Right ventricle myocardium inferior (tissue), 1 donor: Measurements from ENCODE around the gene C4B. TPM values are rescaled to one million over a fixed set of nuclear protein-coding genes. Genes with fewer than 3 reads are reported as not detected.

Source experiments
- ATAC-seq: fragments of 200-7000 bp; cut with Tn5 transposase; one replicate; pipeline ENCODE4 v1.9.1; 2020; ENCODE audit warnings: mild to moderate bottlenecking, moderate library complexity
- DNase-seq: peaks from one replicate; pipeline ENCODE4 v3.0.0; 2021; ENCODE audit errors: missing footprints
- intact Hi-C: fragments of 100-400 bp; cut with DNase I; formaldehyde crosslinking; loops from one replicate; pipeline ENCODE4 v1.11.0; 2022
- total RNA-seq: library from RNA; stranded (reverse); fragmentation: NEBNext Ultra II Directional; extraction: Animal tissue kit (Norgen Biotek cat#: 25700); gene quantifications from one replicate; pipeline ENCODE4 v1.2.1, GENCODE V29; 2021
- donor health status: DM: no; HTN: yes; CAD: no; lungs with severe emphysema.

The C4B gene
- total RNA-seq, 1 donor from 2014 or later, result 81.6 TPM

- no peak for ATAC-seq
- intact Hi-C loops, result loop anchor here (5.0 kb wide), 1 partner anchor 162 kb away; no protein-coding TSS in a partner anchor
- no peak for DNase-seq
Observed at GRCh38 chr6:32069460-32069859, 54.9 kb downstream of the C4B start.

- DNase-seq, result no peak
- ATAC-seq, result no peak
- intact Hi-C loops, result loop anchor here (5.0 kb wide), 1 partner anchor 163 kb away; no protein-coding TSS in a partner anchor
Observed at GRCh38 chr6:32069878-32070515, 55.4 kb downstream of the C4B start.

DNA sequence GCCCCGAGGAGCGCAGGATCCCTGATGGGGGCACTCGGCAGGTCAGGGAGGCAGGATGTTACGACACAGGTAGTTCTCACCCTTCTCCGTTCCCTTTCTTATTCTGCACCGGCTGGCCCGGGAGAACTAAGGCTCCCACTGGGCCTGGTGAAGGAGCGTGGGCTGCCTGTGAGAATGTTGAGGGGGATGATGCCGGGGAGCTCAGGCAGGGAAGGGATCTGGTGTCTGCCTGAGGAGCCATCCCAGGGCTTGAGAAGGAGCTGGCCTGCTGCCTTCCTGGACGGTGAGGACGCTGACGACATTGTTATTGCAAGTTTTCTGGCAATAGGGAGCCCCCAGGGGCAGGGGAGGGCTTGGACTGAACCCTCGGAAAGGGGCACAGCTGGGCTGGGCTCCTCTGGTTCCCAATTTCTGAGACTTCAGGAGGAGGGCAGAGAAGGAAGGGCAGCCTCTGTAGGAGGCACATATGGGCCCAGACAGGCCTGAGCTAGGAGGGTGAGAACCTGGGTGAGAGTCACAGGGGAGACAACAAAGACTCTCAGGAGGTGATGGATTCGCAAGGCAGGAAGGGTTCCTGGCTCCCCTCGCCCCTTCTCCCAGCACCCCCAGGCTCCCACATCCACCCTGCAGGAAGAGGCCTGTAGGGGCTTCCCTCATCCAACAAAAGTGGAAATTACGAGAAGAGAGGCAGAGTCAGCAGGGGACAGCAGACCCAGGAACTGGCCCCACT lies 56.4 kb downstream of the C4B start:
- ATAC-seq (peak; percentile 87), DNase-seq (peak; percentile 88)
- intact Hi-C loops, result no loop called here

GRCh38 chr6:32073101-32073500 lies 58.5 kb downstream of the C4B start:
- DNase-seq, result no peak
- no peak for ATAC-seq
- intact Hi-C loops, result no loop called here

- intact Hi-C loops, result no loop called here
- ATAC-seq, result no peak
- no peak for DNase-seq
Observed at GRCh38 chr6:32073613-32074012, 59.0 kb downstream of the C4B start.

GRCh38 chr6:32074996-32075532 lies 60.5 kb downstream of the C4B start:
- ATAC-seq, result no peak

GRCh38 chr6:32075781-32076180 lies 61.2 kb downstream of the C4B start:
- intact Hi-C loops, result no loop called here
- DNase-seq (no peak), ATAC-seq (no peak)

More at GRCh38 chr6:32074996-32075532, 60.5 kb downstream of the C4B start:
- intact Hi-C loops, result no loop called here
- DNase-seq, result no peak

- ATAC-seq, result peak; percentile 47
- intact Hi-C loops, result no loop called here
- DNase-seq, result no peak
Observed at GRCh38 chr6:32076321-32076809, 61.8 kb downstream of the C4B start.

DNA sequence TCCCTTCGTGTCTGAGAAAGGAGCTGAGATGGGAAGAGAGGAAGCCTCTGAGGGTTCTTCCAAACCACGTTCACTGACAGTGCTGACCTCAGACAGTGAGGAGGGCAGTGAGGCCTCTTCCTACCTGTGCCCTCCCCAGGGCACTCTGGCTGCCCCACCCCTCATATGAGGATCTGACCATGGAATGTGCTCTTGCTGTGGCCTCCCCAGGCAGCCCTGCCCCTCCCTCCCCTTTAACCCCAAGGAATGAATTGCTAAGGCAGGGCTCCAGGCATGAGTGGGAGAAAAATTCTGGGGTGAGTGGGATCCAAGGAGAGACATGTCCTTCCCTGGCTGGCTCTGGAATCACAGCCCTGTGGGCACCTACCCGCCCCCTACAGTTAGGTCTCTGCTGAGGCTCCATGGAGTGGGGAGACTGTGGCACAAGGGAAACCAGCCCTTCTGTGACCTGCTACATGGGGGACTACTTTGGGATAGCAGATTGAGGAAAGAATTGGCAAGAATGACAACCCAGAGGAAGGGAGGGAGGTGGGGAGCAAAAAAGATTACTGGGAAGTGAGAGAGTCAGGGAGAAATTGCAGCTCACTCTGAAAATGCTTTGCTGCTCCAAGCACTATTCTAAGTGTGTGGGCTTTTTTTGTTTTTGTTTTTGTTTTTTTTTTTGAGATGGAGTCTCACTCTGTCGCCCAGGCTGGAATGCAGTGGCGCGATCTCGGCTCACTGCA lies 65.1 kb downstream of the C4B start:
- intact Hi-C loops, result no loop called here
- DNase-seq, result no peak
- no peak for ATAC-seq

DNA sequence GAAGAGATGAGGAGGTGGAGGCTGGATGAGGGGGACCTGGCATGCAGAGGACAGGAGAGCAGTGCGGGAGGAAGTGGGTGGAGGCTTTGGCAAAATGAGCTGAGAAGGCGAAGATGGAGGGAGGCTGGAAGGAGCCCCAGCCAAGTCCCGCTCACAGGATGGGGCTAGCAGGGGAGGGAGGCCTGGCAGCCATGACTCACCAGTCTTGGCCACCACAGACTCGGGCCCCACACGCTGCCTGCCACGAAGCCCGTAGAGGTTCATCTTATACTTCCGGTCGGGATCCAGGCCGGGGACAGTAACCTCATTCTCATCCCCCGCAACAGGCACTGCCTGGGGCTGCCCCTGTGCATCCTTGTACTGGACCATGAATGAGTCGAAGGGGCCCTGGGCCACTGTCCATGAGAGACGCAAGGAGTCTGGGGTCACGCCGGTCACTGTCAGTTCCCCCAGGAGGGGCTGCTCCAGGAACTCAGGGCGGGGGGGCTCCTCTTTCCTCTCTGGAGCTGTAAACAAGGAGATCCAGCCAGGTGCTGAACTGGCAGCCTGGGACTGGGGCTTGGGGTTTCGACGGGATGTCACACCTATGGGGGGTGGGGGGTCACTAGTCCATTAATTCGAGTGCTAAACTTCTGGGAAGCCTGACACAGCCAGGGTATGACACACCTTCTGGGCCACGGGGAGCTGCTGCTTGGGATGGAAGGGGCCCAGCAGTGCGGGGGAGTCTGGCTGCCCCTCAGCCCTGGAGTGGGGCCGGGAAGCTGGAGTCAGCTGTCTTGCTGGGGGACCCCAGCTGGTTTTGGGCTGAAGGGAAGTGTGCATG lies 66.8 kb downstream of the C4B start:
- DNase-seq (peak; percentile 87), ATAC-seq (peak; percentile 77)
- intact Hi-C loops, result no loop called here

GRCh38 chr6:32082478-32082877 lies 67.9 kb downstream of the C4B start:
- intact Hi-C loops, result no loop called here
- DNase-seq, result no peak

GRCh38 chr6:32082935-32083334 lies 68.3 kb downstream of the C4B start:
- intact Hi-C loops, result no loop called here
- no peak for DNase-seq
- peak; percentile 64 for ATAC-seq

More at GRCh38 chr6:32082478-32082877, 67.9 kb downstream of the C4B start:
- ATAC-seq, result peak; percentile 1

- DNase-seq (no peak), ATAC-seq (no peak)
- intact Hi-C loops, result no loop called here
Observed at GRCh38 chr6:32083812-32084768, 69.5 kb downstream of the C4B start.

DNA sequence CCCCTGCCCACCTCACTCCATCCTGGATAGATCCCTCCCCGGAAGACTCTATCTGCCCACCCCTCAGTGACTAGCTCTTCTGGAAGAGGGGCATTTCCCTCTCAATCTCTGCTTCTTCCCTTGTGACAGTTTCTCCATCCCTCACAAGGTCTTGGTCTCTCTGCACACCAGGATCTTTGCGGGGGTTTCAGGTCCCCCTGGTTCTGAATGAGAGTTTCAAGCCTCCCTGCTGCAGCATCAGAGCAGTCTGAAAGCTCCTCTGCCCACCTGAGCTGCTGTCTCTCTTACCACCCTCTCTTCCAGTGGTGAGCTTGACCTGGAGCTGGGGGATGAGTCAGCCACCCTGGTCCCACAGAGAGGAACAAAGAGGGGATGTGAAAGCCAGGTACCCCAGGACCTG lies 70.2 kb downstream of the C4B start:
- ATAC-seq, result no peak
- intact Hi-C loops, result no loop called here
- DNase-seq, result no peak
